Keratinocyte (primary cell): ENCODE data around the gene PKHD1. TPM values are rescaled to one million over a fixed set of nuclear protein-coding genes. Genes with fewer than 3 reads are reported as not detected.

Source experiments
- DNase-seq: peaks from one replicate; pipeline ENCODE4 v3.0.0-alpha.2; 2011; ENCODE audit warnings: low read depth, missing footprints, low spot score
- FAIRE-seq: peaks from 2 replicates; lab custom pipeline; 2011; peaks lifted over from hg19 to GRCh38; lab: Jason Lieb, UNC
- H2AFZ ChIP-seq: 2 replicates; pipeline ENCODE4 v1.6.0; 2012; ENCODE audit warnings: low read length, control low read depth, inconsistent platforms; ENCODE audit not compliant: control insufficient read depth
- H3K27ac ChIP-seq: 2 replicates; pipeline ENCODE4 v1.5.1; 2011; ENCODE audit warnings: low read length; ENCODE audit not compliant: control insufficient read depth, insufficient read depth
- H3K27me3 ChIP-seq: 3 replicates; pipeline ENCODE4 v1.6.0; 2011; ENCODE audit warnings: low read length; ENCODE audit not compliant: control insufficient read depth, insufficient read depth; ENCODE audit errors: extremely low read depth
- H3K36me3 ChIP-seq, 2 experiments: 2 replicates in 1 of 2; 3 replicates in 1 of 2; pipeline ENCODE4 v1.5.1; 2011; ENCODE audit warnings: low read length in 2 of 2, mild to moderate bottlenecking in 1 of 2; ENCODE audit not compliant: control insufficient read depth in 2 of 2, insufficient read depth in 2 of 2; ENCODE audit errors: extremely low read depth in 1 of 2
- H3K4me1 ChIP-seq: 3 replicates; pipeline ENCODE4 v1.5.1; 2011; ENCODE audit warnings: low read length; ENCODE audit not compliant: control insufficient read depth, insufficient read depth; ENCODE audit errors: extremely low read depth
- H3K4me2 ChIP-seq: 3 replicates; pipeline ENCODE4 v1.6.0; 2011; ENCODE audit warnings: low read depth, low read length; ENCODE audit not compliant: control insufficient read depth, insufficient read depth; ENCODE audit errors: extremely low read depth
- H3K4me3 ChIP-seq, 3 experiments: fragments of 200-600 bp in 1 of 3; sonication (generic) in 1 of 3; 2 replicates in 2 of 3; 3 replicates in 1 of 3; pipeline ENCODE4 v1.5.1; 2011 to 2016; ENCODE audit warnings: low read length in 3 of 3, mild to moderate bottlenecking in 3 of 3, control low read depth in 2 of 3, inconsistent platforms in 1 of 3, low read depth in 1 of 3, mixed read lengths in 1 of 3, mixed run types in 1 of 3, moderate library complexity in 1 of 3; ENCODE audit not compliant: control insufficient read depth in 2 of 3, insufficient read depth in 2 of 3; ENCODE audit errors: extremely low read depth in 1 of 3
- H3K79me2 ChIP-seq: 2 replicates; pipeline ENCODE4 v1.6.0; 2012; ENCODE audit warnings: low read length; ENCODE audit not compliant: control insufficient read depth, insufficient read depth
- H3K9ac ChIP-seq: 3 replicates; pipeline ENCODE4 v1.6.0; 2011; ENCODE audit warnings: low read length; ENCODE audit not compliant: control insufficient read depth, insufficient read depth; ENCODE audit errors: extremely low read depth
- H3K9me1 ChIP-seq: 3 replicates; pipeline ENCODE4 v1.6.0; 2011; ENCODE audit warnings: low read length; ENCODE audit not compliant: control insufficient read depth, insufficient read depth; ENCODE audit errors: extremely low read depth
- H3K9me3 ChIP-seq: 2 replicates; pipeline ENCODE4 v1.5.1; 2012; ENCODE audit warnings: low read depth, low read length; ENCODE audit not compliant: control insufficient read depth
- H4K20me1 ChIP-seq: 3 replicates; pipeline ENCODE4 v1.6.0; 2011; ENCODE audit warnings: low read length; ENCODE audit not compliant: control insufficient read depth, insufficient read depth; ENCODE audit errors: extremely low read depth
- EZH2 ChIP-seq: IDR thresholded peaks from one replicate; pipeline ENCODE4 v1.6.1; 2012; ENCODE audit warnings: inconsistent platforms, mild to moderate bottlenecking, low read length, moderate library complexity
- dilution Hi-C: fragments of 300-500 bp; cut with MboI; formaldehyde crosslinking; loops from one replicate; pipeline ENCODE4 v1.7.0; 2020; ENCODE audit warnings: low sequenced_read_pairs; ENCODE audit not compliant: extremely low pct_ligation_motif_present
- polyA plus RNA-seq, 5 experiments: library from polyadenylated mRNA; depleted of rRNA in 3 of 5; stranded (reverse) in 3 of 5; stranded (forward) in 1 of 5; unstranded in 1 of 5; fragments of >200 nt; gene quantifications; 1 replicate in 1 of 5; 2 replicates in 3 of 5; 3 replicates in 1 of 5; pipeline versions ENCODE4 v1.2.1 to v1.2.3, GENCODE V29; 2011 to 2012; ENCODE audit warnings: missing spikeins in 2 of 5, low read depth in 1 of 5, low replicate concordance in 1 of 5
- TF ChIP-seq, protein P1 (sequence below), 3 experiments: IDR thresholded peaks in 1 of 3; conservative IDR thresholded peaks in 1 of 3; optimal IDR thresholded peaks in 1 of 3; 2 replicates in 2 of 3; 3 replicates in 1 of 3; pipeline versions ENCODE3 to v1.5.1; 2011; ENCODE audit warnings: low read length in 3 of 3, mild to moderate bottlenecking in 3 of 3, moderate library complexity in 2 of 3, control low read depth in 1 of 3, inconsistent platforms in 1 of 3; ENCODE audit not compliant: insufficient read depth in 2 of 3; ENCODE audit errors: extremely low read depth in 1 of 3

Gene PKHD1
- polyA plus RNA-seq, 1 donor (not counting 4 experiments of a cell fraction or from before 2014, with no cell fraction given), result under 0.01 TPM

DNA sequence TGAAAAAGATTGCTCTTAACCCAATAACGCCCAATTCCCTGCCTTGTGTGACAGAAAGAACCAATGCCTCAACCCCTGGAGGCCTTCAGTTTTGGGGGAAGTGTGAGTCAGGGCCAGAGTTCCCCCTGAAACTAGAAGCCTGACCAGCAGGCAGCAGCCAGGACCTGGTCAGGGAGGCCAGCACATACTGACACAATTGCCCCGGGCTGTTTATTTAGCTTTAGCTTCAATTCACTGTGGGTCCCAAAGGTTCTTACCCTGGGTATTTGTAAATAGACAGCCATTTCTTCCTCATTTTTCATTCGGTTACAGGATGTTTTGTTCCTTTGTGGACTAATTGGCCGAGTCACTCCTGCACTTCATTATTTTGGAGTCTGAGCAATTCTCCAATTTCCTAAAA is 195.6 kb downstream of the PKHD1 start:
- H3K27me3 ChIP-seq, result no peaks in the 10 kb centered on the region
- H2AFZ ChIP-seq, result no peak overlapping the region
- H3K4me3 ChIP-seq, result no peak overlapping the region
- FAIRE-seq (no peak), DNase-seq (no peak)
- no peaks in the 10 kb centered on the region for H3K4me1 ChIP-seq
- TF ChIP-seq EZH2, result no peak
- TF ChIP-seq, protein P1, sequence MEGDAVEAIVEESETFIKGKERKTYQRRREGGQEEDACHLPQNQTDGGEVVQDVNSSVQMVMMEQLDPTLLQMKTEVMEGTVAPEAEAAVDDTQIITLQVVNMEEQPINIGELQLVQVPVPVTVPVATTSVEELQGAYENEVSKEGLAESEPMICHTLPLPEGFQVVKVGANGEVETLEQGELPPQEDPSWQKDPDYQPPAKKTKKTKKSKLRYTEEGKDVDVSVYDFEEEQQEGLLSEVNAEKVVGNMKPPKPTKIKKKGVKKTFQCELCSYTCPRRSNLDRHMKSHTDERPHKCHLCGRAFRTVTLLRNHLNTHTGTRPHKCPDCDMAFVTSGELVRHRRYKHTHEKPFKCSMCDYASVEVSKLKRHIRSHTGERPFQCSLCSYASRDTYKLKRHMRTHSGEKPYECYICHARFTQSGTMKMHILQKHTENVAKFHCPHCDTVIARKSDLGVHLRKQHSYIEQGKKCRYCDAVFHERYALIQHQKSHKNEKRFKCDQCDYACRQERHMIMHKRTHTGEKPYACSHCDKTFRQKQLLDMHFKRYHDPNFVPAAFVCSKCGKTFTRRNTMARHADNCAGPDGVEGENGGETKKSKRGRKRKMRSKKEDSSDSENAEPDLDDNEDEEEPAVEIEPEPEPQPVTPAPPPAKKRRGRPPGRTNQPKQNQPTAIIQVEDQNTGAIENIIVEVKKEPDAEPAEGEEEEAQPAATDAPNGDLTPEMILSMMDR (optimal IDR thresholded peaks at IDR 0.05 in 1 of 3, IDR thresholded peaks at IDR 0.05 in 1 of 3, conservative IDR thresholded peaks at IDR 0.05 in 1 of 3; ENCODE audit: extremely low read depth in 1 of 3, insufficient read depth in 2 of 3, low read length in 3 of 3), result no peak
- H3K9ac ChIP-seq, result no peak overlapping the region
- H3K9me3 ChIP-seq, result no peaks in the 10 kb centered on the region
- no peak overlapping the region for H3K4me2 ChIP-seq
- no peaks in the 10 kb centered on the region for H4K20me1 ChIP-seq
- H3K79me2 ChIP-seq, result no peaks in the 10 kb centered on the region
- no peaks in the 10 kb centered on the region for H3K9me1 ChIP-seq
- dilution Hi-C loops, result no loop called here
- H3K27ac ChIP-seq, result no peak overlapping the region
- H3K36me3 ChIP-seq, result no peaks in the 10 kb centered on the region

DNA sequence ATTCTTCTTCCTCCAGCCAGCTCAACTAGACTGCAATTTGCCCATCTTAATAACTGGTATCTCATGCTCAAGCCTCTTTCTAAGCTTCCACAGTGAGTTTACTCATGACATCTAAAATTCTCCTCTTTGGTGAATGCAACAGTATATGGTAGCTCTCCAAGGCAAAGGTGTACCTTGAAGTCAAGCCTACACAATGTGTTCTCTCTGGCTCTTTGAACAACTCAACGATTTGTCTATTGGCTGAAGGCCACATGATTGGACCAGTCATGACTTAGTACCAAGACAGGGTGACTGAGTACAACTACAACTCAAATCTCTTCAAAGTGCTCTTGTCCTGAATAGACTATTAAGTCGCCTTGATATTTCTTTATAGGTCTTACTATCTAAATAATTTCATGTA is 199.6 kb downstream of the PKHD1 start:
- H3K4me1 ChIP-seq, result no peaks in the 10 kb centered on the region

More for the DNA sequence above, 199.6 kb downstream of the PKHD1 start:
- no peaks in the 10 kb centered on the region for H3K36me3 ChIP-seq
- no peaks in the 10 kb centered on the region for H3K79me2 ChIP-seq
- H3K27me3 ChIP-seq, result no peaks in the 10 kb centered on the region
- no peak overlapping the region for H2AFZ ChIP-seq
- no peaks in the 10 kb centered on the region for H3K9me3 ChIP-seq
- no peak overlapping the region for H3K9ac ChIP-seq
- H3K9me1 ChIP-seq, result no peaks in the 10 kb centered on the region
- H4K20me1 ChIP-seq, result no peaks in the 10 kb centered on the region
- DNase-seq (no peak), FAIRE-seq (no peak)
- H3K4me3 ChIP-seq, result no peak overlapping the region
- no peak overlapping the region for H3K4me2 ChIP-seq
- no peak overlapping the region for H3K27ac ChIP-seq
- dilution Hi-C loops, result no loop called here
- TF ChIP-seq EZH2, result no peak
- TF ChIP-seq, protein P1 (optimal IDR thresholded peaks at IDR 0.05 in 1 of 3, IDR thresholded peaks at IDR 0.05 in 1 of 3, conservative IDR thresholded peaks at IDR 0.05 in 1 of 3; ENCODE audit: extremely low read depth in 1 of 3, insufficient read depth in 2 of 3, low read length in 3 of 3), result no peak
